WI38 (cell line): Measurements from ENCODE around the gene CCBE1.
A peak's percentile ranks its signal among the peaks of the same experiment; 100 is the strongest.

Experiments
- H3K4me3 ChIP-seq: 2 replicates; pipeline ENCODE4 v1.5.1; 2011; ENCODE audit warnings: low read depth, mild to moderate bottlenecking, control low read depth, low read length
- TF ChIP-seq, protein P1 (sequence below): IDR thresholded peaks from 2 replicates; pipeline ENCODE4 v1.5.1; 2012; ENCODE audit warnings: low read depth, mild to moderate bottlenecking, control low read depth, low read length

The CCBE1 gene

DNA sequence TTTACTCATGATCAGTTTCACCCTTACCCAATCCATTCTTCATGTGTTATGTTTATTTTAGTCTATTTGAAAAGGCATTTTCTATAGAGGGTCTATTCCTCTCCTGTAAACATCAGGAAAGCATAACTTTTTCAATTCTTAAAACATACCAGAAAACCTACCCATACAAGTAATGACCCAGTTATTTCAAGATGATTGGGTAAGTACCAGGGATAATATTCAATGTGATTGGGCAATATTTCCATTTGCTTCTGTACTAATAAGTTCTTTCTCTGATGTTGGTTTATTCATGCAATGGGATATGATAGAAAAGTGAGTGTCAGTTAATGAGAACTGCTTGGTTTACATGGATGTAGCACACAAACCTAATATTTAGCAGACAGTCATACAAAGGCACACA is 87.6 kb downstream of the CCBE1 start:
- TF ChIP-seq, protein P1, sequence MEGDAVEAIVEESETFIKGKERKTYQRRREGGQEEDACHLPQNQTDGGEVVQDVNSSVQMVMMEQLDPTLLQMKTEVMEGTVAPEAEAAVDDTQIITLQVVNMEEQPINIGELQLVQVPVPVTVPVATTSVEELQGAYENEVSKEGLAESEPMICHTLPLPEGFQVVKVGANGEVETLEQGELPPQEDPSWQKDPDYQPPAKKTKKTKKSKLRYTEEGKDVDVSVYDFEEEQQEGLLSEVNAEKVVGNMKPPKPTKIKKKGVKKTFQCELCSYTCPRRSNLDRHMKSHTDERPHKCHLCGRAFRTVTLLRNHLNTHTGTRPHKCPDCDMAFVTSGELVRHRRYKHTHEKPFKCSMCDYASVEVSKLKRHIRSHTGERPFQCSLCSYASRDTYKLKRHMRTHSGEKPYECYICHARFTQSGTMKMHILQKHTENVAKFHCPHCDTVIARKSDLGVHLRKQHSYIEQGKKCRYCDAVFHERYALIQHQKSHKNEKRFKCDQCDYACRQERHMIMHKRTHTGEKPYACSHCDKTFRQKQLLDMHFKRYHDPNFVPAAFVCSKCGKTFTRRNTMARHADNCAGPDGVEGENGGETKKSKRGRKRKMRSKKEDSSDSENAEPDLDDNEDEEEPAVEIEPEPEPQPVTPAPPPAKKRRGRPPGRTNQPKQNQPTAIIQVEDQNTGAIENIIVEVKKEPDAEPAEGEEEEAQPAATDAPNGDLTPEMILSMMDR, result no peak
- H3K4me3 ChIP-seq, result no peak overlapping the region

DNA sequence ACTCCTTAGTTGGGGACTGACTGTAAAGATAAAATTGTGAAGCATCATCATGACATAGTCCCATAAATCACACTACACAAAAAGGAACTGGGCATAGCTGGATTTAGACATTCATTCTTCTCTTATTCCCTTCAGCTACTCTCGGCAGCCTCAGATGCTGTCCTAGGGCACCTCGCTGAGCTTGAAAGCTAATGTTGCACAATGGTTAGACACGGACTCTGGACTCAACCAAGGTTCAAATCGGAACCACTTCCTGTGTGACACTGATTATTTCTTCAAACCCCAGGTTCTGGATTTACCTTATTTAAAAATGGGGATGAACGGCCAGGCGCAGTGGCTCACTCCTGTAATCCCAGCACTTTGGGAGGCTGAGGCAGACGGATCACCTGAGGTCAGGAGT is 89.8 kb downstream of the CCBE1 start:
- TF ChIP-seq, protein P1, result no peak
- H3K4me3 ChIP-seq, result no peak overlapping the region

- TF ChIP-seq, protein P1, result no peak
- no peak overlapping the region for H3K4me3 ChIP-seq
These were observed 90.2 kb downstream of the CCBE1 start for GRCh38 chr18:59607078-59607379.

DNA sequence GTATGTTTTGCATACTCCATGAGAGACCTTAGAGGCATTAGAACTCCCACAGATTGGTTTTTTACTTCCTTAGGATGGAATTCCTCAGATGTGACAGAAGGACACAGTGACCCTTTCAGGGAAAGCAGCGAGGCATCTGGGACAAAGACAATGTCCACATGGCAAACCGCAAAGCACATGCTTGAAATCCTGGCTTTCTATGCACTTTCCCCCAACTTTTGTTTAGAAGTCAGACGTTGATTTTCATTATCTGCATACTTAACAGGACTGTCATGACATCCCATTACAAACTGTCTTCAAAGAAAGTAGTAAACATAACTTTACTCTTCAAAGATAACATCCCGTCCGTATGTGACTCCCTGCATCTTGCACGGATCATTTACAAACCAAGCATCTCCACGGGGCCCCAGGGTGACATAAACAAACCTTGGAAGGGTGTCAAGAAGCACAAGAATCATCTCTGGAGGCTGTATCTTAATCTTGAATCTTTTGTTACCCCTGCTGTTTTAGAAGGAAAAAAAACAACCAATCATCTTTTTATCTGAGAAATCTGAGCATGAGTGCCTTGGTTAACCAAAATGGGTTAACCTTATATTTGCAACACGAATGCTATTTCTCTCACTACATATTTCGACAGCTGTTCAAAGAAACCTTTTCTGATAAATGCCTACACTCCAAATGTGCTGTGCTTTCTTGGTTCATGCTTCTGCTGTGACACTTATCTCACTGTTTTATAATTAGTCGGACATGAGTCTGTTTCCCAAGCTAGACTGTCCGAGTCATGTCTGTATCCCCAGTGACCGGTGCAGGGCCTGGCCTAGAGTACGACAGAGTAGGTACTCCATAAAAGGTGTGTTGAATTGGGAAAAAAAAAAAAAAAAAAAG is 90.8 kb downstream of the CCBE1 start:
- H3K4me3 ChIP-seq, result no peak overlapping the region
- TF ChIP-seq, protein P1, result no peak

GRCh38 chr18:59605633-59606192 is 91.5 kb downstream of the CCBE1 start:
- peak overlapping the region; percentile 6; the same call in 1 of the 2 replicates for H3K4me3 ChIP-seq
- TF ChIP-seq, protein P1, result no peak

DNA sequence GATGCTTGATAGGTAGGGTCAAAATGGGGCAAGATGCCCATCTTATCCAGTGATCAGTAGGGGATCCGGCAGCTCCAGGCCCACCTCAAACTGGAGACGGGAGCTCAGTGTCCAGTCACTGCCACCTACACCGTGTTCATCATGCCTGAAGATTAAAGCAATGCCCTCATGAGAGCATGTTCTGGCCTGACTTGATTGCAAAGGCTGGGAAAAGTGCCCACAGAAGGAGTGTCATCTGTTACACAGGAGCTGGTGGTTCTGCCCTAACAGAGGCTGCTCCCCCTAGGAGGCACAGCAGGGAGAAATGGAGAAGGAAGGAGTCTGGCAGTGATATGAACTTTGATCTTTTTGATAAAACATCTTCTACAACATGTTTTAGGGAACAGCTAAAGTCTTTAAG is 92.3 kb downstream of the CCBE1 start:
- H3K4me3 ChIP-seq, result no peak overlapping the region
- TF ChIP-seq, protein P1, result no peak

- TF ChIP-seq, protein P1, result no peak
- no peak overlapping the region for H3K4me3 ChIP-seq
These were observed 100.2 kb downstream of the CCBE1 start for GRCh38 chr18:59597049-59597448.
